ENCODE results near the gene CRNN.
A peak's percentile ranks its signal among the peaks of the same experiment; 100 is the strongest.

Gene CRNN

GRCh38 chr1:152457561-152457960, 43.5 kb upstream of the CRNN start:
- no peak for DNase-seq (ENCODE audit: low spot score)
- in situ Hi-C loops (cut with MboI; ENCODE audit: low sequenced_read_pairs, unreplicated experiment): loop anchor here (5.0 kb wide), 1 partner anchor 270 kb away; no protein-coding TSS in a partner anchor
- no peak for TF ChIP-seq CTCF (IDR thresholded peaks at IDR 0.05; ENCODE audit: borderline replicate concordance, control extremely low read depth, extremely low read depth, insufficient read depth, missing control alignments)

GRCh38 chr1:152457071-152457470, 43.0 kb upstream of the CRNN start:
- no peak for TF ChIP-seq CTCF (IDR thresholded peaks at IDR 0.05; ENCODE audit: borderline replicate concordance, control extremely low read depth, extremely low read depth, insufficient read depth, missing control alignments)
- DNase-seq (ENCODE audit: low spot score): no peak
- in situ Hi-C loops (cut with MboI; ENCODE audit: low sequenced_read_pairs, unreplicated experiment): loop anchor here (5.0 kb wide), 1 partner anchor 270 kb away; no protein-coding TSS in a partner anchor

- DNase-seq (ENCODE audit: low spot score): no peak
- in situ Hi-C loops (cut with MboI; ENCODE audit: low sequenced_read_pairs, unreplicated experiment): no loop called here
- peak; percentile 22 for TF ChIP-seq CTCF (IDR thresholded peaks at IDR 0.05; ENCODE audit: borderline replicate concordance, control extremely low read depth, extremely low read depth, insufficient read depth, missing control alignments)
Observed at GRCh38 chr1:152451254-152451653, 37.2 kb upstream of the CRNN start.

- in situ Hi-C loops (cut with MboI; ENCODE audit: low sequenced_read_pairs, unreplicated experiment): loop anchor here (10.0 kb wide), 1 partner anchor 385 kb away; no protein-coding TSS in a partner anchor
- TF ChIP-seq CTCF (IDR thresholded peaks at IDR 0.05; ENCODE audit: borderline replicate concordance, control extremely low read depth, extremely low read depth, insufficient read depth, missing control alignments): no peak
- no peak for DNase-seq (ENCODE audit: low spot score)
Observed at GRCh38 chr1:152449661-152450060, 35.6 kb upstream of the CRNN start.

GRCh38 chr1:152448496-152448895, 34.4 kb upstream of the CRNN start:
- no peak for DNase-seq (ENCODE audit: low spot score)
- TF ChIP-seq CTCF (IDR thresholded peaks at IDR 0.05; ENCODE audit: borderline replicate concordance, control extremely low read depth, extremely low read depth, insufficient read depth, missing control alignments): no peak
- in situ Hi-C loops (cut with MboI; ENCODE audit: low sequenced_read_pairs, unreplicated experiment): loop anchor here (10.0 kb wide), 1 partner anchor 384 kb away; no protein-coding TSS in a partner anchor

- no peak for TF ChIP-seq CTCF (IDR thresholded peaks at IDR 0.05; ENCODE audit: borderline replicate concordance, control extremely low read depth, extremely low read depth, insufficient read depth, missing control alignments)
Observed at GRCh38 chr1:152448095-152448494, 34.0 kb upstream of the CRNN start.

More at GRCh38 chr1:152448095-152448494, 34.0 kb upstream of the CRNN start:
- in situ Hi-C loops (cut with MboI; ENCODE audit: low sequenced_read_pairs, unreplicated experiment): loop anchor here (10.0 kb wide), 1 partner anchor 383 kb away; no protein-coding TSS in a partner anchor
- DNase-seq (ENCODE audit: low spot score): no peak
